Measurements from ENCODE around the gene AHCTF1. TPM values are rescaled to one million over a fixed set of nuclear protein-coding genes. Genes with fewer than 3 reads are reported as not detected.

Gene AHCTF1
- total and polyA plus RNA-seq, 2 experiments from 2014 or later, result 21.7 to 49.8 TPM

DNA sequence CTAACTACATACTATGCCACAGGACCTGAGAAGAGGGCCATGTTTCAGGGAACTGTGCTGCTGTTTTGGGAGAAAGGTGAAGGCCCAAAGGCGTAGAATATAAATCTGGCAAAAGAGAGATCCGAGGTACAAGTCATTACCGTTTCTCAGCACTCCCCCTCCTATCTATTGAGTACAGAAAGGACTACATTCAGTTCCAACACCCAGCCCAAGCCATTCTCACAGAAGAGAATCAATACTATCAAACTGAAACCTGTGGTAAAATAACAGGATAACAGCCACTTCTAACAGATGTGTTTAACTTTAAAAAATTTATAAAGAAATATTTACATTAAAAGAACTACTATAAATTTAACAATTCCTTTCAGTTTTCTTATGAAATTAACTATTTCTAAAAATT, 7.8 kb downstream of the AHCTF1 start:
- H3K4me1 Mint-ChIP-seq, result peaks cover 31% of the 10 kb centered on the region
- Histone ChIP-seq H2AFZ (no peak overlapping the region), H3K79me2 (replicated peaks; ENCODE audit: insufficient read depth) (peaks cover 100% of the 10 kb centered on the region), H4K20me1 (replicated peaks; ENCODE audit: insufficient read depth) (peaks cover 78% of the 10 kb centered on the region), H3F3A (replicated peaks; ENCODE audit: low read depth) (no peaks in the 10 kb centered on the region), H3K27ac (ENCODE audit: low read depth) (no peak overlapping the region), H3K27me3 (ENCODE audit: insufficient read depth) (no peaks in the 10 kb centered on the region), H3K4me1 (ENCODE audit: insufficient read depth) (peaks cover 27% of the 10 kb centered on the region), H3K36me3 (ENCODE audit: insufficient read depth) (no peaks in the 10 kb centered on the region), H3K4me3 (no peak overlapping the region), H3K9me2 (ENCODE audit: insufficient read depth) (no peaks in the 10 kb centered on the region), H3K4me2 (no peak overlapping the region)
- H3K4me3 Mint-ChIP-seq, result no peak overlapping the region
- no peak for TF ChIP-seq EZH2phosphoT487 (IDR thresholded peaks at IDR 0.05; ENCODE audit: unreplicated experiment)
- TF ChIP-seq ETS1 (IDR thresholded peaks at IDR 0.05), result no peak
- TF ChIP-seq CREB1 (CRISPR knock-in tag; IDR thresholded peaks at IDR 0.05; ENCODE audit: low read depth), result no peak
- no peak for TF ChIP-seq CTCF (conservative IDR thresholded peaks at IDR 0.05; ENCODE audit: low read depth in 2 of 2)
- TF ChIP-seq ZNF331 (CRISPR knock-in tag; IDR thresholded peaks at IDR 0.05; ENCODE audit: low read depth), result no peak
- TF ChIP-seq EZH2 (IDR thresholded peaks at IDR 0.05; ENCODE audit: low read depth, unreplicated experiment), result no peak
- TF ChIP-seq NANOG (IDR thresholded peaks at IDR 0.05; ENCODE audit: borderline replicate concordance), result no peak
- TF ChIP-seq POLR2AphosphoS5 (IDR thresholded peaks at IDR 0.05; ENCODE audit: low read depth), result no peak
- no peak for TF ChIP-seq JUNB (IDR thresholded peaks at IDR 0.05; ENCODE audit: unreplicated experiment)
- TF ChIP-seq, protein P1, sequence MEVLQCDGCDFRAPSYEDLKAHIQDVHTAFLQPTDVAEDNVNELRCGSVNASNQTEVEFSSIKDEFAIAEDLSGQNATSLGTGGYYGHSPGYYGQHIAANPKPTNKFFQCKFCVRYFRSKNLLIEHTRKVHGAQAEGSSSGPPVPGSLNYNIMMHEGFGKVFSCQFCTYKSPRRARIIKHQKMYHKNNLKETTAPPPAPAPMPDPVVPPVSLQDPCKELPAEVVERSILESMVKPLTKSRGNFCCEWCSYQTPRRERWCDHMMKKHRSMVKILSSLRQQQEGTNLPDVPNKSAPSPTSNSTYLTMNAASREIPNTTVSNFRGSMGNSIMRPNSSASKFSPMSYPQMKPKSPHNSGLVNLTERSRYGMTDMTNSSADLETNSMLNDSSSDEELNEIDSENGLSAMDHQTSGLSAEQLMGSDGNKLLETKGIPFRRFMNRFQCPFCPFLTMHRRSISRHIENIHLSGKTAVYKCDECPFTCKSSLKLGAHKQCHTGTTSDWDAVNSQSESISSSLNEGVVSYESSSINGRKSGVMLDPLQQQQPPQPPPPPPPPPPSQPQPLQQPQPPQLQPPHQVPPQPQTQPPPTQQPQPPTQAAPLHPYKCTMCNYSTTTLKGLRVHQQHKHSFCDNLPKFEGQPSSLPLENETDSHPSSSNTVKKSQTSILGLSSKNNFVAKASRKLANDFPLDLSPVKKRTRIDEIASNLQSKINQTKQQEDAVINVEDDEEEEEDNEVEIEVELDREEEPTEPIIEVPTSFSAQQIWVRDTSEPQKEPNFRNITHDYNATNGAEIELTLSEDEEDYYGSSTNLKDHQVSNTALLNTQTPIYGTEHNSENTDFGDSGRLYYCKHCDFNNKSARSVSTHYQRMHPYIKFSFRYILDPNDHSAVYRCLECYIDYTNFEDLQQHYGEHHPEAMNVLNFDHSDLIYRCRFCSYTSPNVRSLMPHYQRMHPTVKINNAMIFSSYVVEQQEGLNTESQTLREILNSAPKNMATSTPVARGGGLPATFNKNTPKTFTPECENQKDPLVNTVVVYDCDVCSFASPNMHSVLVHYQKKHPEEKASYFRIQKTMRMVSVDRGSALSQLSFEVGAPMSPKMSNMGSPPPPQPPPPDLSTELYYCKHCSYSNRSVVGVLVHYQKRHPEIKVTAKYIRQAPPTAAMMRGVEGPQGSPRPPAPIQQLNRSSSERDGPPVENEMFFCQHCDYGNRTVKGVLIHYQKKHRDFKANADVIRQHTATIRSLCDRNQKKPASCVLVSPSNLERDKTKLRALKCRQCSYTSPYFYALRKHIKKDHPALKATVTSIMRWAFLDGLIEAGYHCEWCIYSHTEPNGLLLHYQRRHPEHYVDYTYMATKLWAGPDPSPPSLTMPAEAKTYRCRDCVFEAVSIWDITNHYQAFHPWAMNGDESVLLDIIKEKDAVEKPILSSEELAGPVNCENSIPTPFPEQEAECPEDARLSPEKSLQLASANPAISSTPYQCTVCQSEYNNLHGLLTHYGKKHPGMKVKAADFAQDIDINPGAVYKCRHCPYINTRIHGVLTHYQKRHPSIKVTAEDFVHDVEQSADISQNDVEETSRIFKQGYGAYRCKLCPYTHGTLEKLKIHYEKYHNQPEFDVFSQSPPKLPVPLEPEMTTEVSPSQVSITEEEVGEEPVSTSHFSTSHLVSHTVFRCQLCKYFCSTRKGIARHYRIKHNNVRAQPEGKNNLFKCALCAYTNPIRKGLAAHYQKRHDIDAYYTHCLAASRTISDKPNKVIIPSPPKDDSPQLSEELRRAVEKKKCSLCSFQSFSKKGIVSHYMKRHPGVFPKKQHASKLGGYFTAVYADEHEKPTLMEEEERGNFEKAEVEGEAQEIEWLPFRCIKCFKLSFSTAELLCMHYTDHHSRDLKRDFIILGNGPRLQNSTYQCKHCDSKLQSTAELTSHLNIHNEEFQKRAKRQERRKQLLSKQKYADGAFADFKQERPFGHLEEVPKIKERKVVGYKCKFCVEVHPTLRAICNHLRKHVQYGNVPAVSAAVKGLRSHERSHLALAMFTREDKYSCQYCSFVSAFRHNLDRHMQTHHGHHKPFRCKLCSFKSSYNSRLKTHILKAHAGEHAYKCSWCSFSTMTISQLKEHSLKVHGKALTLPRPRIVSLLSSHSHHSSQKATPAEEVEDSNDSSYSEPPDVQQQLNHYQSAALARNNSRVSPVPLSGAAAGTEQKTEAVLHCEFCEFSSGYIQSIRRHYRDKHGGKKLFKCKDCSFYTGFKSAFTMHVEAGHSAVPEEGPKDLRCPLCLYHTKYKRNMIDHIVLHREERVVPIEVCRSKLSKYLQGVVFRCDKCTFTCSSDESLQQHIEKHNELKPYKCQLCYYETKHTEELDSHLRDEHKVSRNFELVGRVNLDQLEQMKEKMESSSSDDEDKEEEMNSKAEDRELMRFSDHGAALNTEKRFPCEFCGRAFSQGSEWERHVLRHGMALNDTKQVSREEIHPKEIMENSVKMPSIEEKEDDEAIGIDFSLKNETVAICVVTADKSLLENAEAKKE (CRISPR knock-in tag; IDR thresholded peaks at IDR 0.05), result no peak
- no peak for TF ChIP-seq ZNF114 (CRISPR knock-in tag; IDR thresholded peaks at IDR 0.05)
- no peak for TF ChIP-seq STAT1 (IDR thresholded peaks at IDR 0.05; ENCODE audit: unreplicated experiment)
- TF ChIP-seq REST (IDR thresholded peaks at IDR 0.05; ENCODE audit: unreplicated experiment), result no peak
- peak overlapping the region; percentile 80 for H3K27ac Mint-ChIP-seq
- no peaks in the 10 kb centered on the region for H3K9me3 Mint-ChIP-seq
- no peaks in the 10 kb centered on the region for H3K27me3 Mint-ChIP-seq (ENCODE audit: insufficient read depth, low read depth, poor library complexity)
- ATAC-seq (no peak), DNase-seq (ENCODE audit: low spot score) (no peak)
- H3K36me3 Mint-ChIP-seq (ENCODE audit: low read depth), result peaks cover 26% of the 10 kb centered on the region

All from GM23338 (cell line).